Neuron (in vitro differentiated cells): ENCODE data around the gene DYRK1A.

Experiments
- H2AFZ ChIP-seq: one replicate; pipeline ENCODE4 v1.6.1; 2013; ENCODE audit warnings: low read depth, mild to moderate bottlenecking, inconsistent platforms, low read length, moderate library complexity
- H3K27me3 ChIP-seq: one replicate; pipeline ENCODE4 v1.6.1; 2013; ENCODE audit warnings: low read length; ENCODE audit not compliant: insufficient read depth
- H3K36me3 ChIP-seq: one replicate; pipeline ENCODE4 v1.6.1; 2013; ENCODE audit warnings: low read length; ENCODE audit not compliant: insufficient read depth
- H3K4me1 ChIP-seq: one replicate; pipeline ENCODE4 v1.6.1; 2013; ENCODE audit warnings: low read length; ENCODE audit not compliant: insufficient read depth
- H3K4me3 ChIP-seq: 2 replicates; pipeline ENCODE4 v1.5.1; 2013; ENCODE audit warnings: mild to moderate bottlenecking, low read length, moderate library complexity
- H3K9me3 ChIP-seq: one replicate; pipeline ENCODE4 v1.6.1; 2013; ENCODE audit warnings: low read length

DYRK1A gene

GRCh38 chr21:37435120-37435519 lies 68.5 kb downstream of the DYRK1A start:
- H3K4me1 ChIP-seq, result peaks cover 23% of the 10 kb centered on the region
- H3K9me3 ChIP-seq, result peaks cover 10% of the 10 kb centered on the region
- H2AFZ ChIP-seq, result no peak overlapping the region
- H3K27me3 ChIP-seq, result no peaks in the 10 kb centered on the region
- H3K4me3 ChIP-seq, result no peak overlapping the region
- peaks cover 9% of the 10 kb centered on the region for H3K36me3 ChIP-seq

DNA sequence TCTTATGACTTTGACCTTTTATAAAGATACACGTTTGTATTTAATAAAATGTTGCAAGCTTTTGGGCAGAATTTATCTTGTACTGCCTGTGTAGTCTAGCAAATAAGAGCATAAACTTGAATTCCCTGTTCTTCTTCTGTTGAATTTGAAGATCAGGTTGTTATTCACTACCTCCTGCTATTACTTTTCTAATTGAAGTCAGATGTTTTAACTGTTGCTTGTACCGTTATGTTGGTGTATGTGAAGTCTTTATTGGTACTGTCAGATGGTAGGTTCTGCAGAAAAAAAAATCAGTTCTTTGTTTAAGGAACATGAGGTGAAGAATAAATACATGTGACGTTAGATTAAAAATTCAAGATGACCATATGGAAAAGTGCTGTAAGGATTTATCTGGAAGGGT lies 69.1 kb downstream of the DYRK1A start:
- Histone ChIP-seq H2AFZ (no peak overlapping the region), H3K4me3 (no peak overlapping the region), H3K27me3 (no peaks in the 10 kb centered on the region), H3K4me1 (peaks cover 23% of the 10 kb centered on the region), H3K36me3 (peaks cover 3% of the 10 kb centered on the region), H3K9me3 (peaks cover 7% of the 10 kb centered on the region)

GRCh38 chr21:37436174-37436573 lies 69.6 kb downstream of the DYRK1A start:
- peaks cover 23% of the 10 kb centered on the region for H3K4me1 ChIP-seq
- no peak overlapping the region for H3K4me3 ChIP-seq
- peaks cover 7% of the 10 kb centered on the region for H3K9me3 ChIP-seq
- H3K27me3 ChIP-seq, result no peaks in the 10 kb centered on the region
- no peak overlapping the region for H2AFZ ChIP-seq
- peaks cover 2% of the 10 kb centered on the region for H3K36me3 ChIP-seq

DNA sequence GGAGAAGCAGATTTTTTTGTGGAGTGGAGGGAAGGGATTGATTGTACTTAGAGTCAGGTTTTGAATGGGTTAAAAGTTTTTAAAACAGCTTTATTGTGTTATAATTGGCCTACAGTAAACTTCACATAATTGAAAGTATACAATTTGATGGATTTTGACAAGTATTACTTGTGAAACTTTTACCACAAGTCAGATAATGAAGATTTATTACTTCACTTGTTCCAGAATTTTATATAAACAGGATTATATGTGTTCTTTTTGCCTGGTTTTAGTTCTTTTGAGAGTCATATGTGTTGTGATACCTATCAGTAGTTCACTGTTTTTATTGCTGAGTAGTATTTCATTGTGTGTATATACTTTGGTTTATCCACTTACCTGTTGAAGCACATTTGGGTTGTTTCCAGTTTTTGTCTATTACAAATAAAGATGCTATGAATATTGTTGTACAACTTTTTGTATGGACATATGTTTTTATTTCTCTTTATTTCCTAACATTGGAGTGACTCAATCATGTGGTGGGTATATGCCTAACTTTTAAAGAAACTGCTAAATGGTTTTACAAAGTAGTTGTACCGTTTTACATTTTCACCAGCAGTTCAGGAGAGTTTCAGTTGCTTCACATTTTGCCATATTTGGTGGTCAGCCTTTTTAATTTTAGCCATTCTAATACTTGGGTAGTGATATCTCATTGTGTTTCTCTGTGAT lies 71.0 kb downstream of the DYRK1A start:
- Histone ChIP-seq H3K4me1 (peaks cover 23% of the 10 kb centered on the region), H3K9me3 (peaks cover 7% of the 10 kb centered on the region), H2AFZ (no peak overlapping the region), H3K4me3 (no peak overlapping the region), H3K27me3 (no peaks in the 10 kb centered on the region), H3K36me3 (peaks cover 3% of the 10 kb centered on the region)

DNA sequence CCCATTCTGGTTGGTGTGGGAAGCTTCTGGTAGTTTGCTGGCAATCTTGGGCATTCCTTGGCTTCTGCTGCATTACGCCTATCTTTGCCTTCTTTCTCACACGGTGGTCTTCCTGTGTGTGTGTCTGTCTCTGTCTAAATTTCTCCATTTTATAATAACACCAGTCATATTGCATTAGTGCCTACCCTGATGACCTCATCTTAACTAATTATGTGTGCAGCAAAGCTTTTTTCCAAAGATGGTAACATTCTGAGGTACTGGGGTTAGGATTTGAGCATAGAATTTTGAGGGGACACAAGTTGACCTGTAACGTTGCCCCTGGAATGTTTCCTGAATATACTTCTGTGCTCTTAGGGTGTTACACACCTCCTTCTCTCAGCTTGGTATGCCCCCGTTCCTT lies 77.1 kb downstream of the DYRK1A start:
- H3K4me3 ChIP-seq, result no peak overlapping the region
- H3K36me3 ChIP-seq, result peaks cover 4% of the 10 kb centered on the region
- H2AFZ ChIP-seq, result no peak overlapping the region
- peaks cover 7% of the 10 kb centered on the region for H3K9me3 ChIP-seq
- no peaks in the 10 kb centered on the region for H3K27me3 ChIP-seq
- H3K4me1 ChIP-seq, result peaks cover 21% of the 10 kb centered on the region

GRCh38 chr21:37445228-37445627 lies 78.7 kb downstream of the DYRK1A start:
- H2AFZ ChIP-seq, result no peak overlapping the region
- H3K36me3 ChIP-seq, result peaks cover 12% of the 10 kb centered on the region
- H3K4me1 ChIP-seq, result peaks cover 21% of the 10 kb centered on the region
- H3K27me3 ChIP-seq, result no peaks in the 10 kb centered on the region
- H3K9me3 ChIP-seq, result no peaks in the 10 kb centered on the region
- H3K4me3 ChIP-seq, result no peak overlapping the region

DNA sequence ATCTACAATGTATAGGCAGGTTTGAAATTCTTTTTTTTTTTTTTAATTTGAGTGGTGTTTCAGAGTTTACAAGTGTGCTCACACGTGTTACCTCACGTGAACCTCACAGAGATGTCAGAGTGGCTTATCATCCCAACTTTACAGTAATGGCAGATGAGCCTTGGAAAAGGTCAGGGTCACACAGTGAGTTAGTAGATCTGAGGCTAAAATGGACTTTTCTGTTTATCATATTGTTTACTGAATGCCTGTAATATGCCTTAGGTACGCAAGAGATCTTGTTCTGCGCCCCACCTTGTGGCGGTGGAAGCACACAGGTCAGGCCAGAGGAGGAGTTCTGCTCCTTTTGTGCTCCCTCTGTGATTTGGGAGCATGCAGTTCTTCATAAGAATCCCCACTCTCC lies 80.0 kb downstream of the DYRK1A start:
- Histone ChIP-seq H3K36me3 (peaks cover 12% of the 10 kb centered on the region), H3K4me1 (peaks cover 21% of the 10 kb centered on the region), H3K4me3 (no peak overlapping the region), H3K9me3 (no peaks in the 10 kb centered on the region), H3K27me3 (no peaks in the 10 kb centered on the region), H2AFZ (no peak overlapping the region)

DNA sequence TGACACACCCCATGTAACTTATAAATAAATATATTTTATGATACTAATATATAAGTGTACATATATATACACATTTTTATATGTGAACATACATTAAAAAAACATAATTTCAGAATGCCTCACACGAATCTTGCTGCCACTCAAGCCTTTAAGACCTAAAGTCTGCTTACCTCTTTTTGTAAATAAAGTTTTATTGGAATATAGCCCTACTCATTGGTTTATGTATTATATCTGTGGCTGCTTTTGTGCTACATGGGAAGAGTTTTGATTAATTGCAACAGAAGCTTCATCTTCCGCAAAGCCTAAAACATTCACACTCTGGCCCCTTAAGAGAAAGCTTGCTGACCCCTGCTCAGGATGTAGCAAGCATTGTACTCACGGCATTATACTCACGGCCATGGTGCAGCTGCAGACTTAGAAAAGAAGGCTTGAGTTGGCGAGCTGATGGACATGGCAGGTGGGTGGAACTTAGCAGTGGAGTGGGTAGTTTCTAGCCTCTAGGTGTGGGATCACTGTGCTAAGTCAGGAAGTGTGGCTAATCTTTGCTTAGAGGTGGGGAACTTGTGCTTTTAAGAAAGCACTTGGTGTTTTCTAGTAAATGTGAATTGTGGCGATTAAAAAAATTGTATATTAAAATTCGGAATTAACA lies 80.8 kb downstream of the DYRK1A start:
- peaks cover 14% of the 10 kb centered on the region for H3K36me3 ChIP-seq
- no peaks in the 10 kb centered on the region for H3K9me3 ChIP-seq
- H2AFZ ChIP-seq, result no peak overlapping the region
- no peak overlapping the region for H3K4me3 ChIP-seq
- no peaks in the 10 kb centered on the region for H3K27me3 ChIP-seq
- H3K4me1 ChIP-seq, result peaks cover 26% of the 10 kb centered on the region

- H3K27me3 ChIP-seq, result no peaks in the 10 kb centered on the region
- no peak overlapping the region for H2AFZ ChIP-seq
- H3K4me3 ChIP-seq, result no peak overlapping the region
- H3K9me3 ChIP-seq, result no peaks in the 10 kb centered on the region
- peaks cover 12% of the 10 kb centered on the region for H3K36me3 ChIP-seq
- H3K4me1 ChIP-seq, result peaks cover 27% of the 10 kb centered on the region
These were observed 82.8 kb downstream of the DYRK1A start for GRCh38 chr21:37449302-37449937.

DNA sequence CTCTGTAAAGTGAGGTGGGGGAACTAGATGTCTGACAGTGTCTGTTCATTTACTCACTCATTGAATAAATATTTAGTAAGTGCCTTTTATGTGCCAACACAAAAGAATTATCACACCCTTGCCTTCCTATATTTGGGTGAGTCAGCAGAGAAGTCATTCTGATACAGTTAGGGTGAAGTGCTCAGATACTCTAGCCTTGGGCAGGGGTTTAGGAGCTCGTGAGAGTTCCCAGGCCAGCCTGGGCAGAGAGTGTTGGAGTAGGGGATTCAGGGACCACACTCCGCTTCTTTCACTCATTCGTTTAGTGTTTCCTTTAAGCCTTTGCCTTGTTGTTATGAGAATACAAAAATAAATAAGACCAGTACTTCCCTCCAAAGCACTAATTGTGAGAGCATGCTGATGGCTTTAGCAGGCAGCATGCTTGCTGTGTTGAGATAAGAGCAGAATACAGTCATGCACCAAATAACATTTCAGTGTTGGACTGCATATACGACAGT lies 83.9 kb downstream of the DYRK1A start:
- H3K9me3 ChIP-seq, result no peaks in the 10 kb centered on the region
- peaks cover 12% of the 10 kb centered on the region for H3K36me3 ChIP-seq
- no peaks in the 10 kb centered on the region for H3K27me3 ChIP-seq
- H3K4me3 ChIP-seq, result no peak overlapping the region
- H3K4me1 ChIP-seq, result peaks cover 27% of the 10 kb centered on the region
- H2AFZ ChIP-seq, result no peak overlapping the region

DNA sequence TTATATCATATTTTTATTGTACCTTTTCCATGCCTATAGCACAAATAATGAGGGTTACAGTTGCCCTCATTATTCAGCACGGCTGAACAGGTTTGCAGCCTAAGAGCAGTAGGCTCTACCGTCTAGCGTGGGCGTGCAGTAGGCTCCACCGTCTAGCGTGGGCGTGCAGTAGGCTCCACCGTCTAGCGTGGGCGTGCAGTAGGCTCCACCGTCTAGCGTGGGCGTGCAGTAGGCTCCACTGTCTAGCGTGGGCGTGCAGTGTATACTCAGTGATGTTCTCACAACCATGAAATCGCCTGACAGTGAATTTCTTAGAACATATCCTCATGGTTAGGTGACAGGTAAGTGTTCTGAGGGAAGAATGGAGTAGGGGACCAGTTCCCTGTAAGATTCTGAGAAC lies 84.9 kb downstream of the DYRK1A start:
- H3K27me3 ChIP-seq, result no peaks in the 10 kb centered on the region
- peaks cover 18% of the 10 kb centered on the region for H3K36me3 ChIP-seq
- H3K4me3 ChIP-seq, result no peak overlapping the region
- no peaks in the 10 kb centered on the region for H3K9me3 ChIP-seq
- H2AFZ ChIP-seq, result no peak overlapping the region
- H3K4me1 ChIP-seq, result peaks cover 22% of the 10 kb centered on the region

GRCh38 chr21:37452227-37452626 lies 85.7 kb downstream of the DYRK1A start:
- H3K36me3 ChIP-seq, result peaks cover 19% of the 10 kb centered on the region
- no peak overlapping the region for H3K4me3 ChIP-seq
- peaks cover 14% of the 10 kb centered on the region for H3K4me1 ChIP-seq
- H2AFZ ChIP-seq, result no peak overlapping the region
- H3K27me3 ChIP-seq, result no peaks in the 10 kb centered on the region
- no peaks in the 10 kb centered on the region for H3K9me3 ChIP-seq

DNA sequence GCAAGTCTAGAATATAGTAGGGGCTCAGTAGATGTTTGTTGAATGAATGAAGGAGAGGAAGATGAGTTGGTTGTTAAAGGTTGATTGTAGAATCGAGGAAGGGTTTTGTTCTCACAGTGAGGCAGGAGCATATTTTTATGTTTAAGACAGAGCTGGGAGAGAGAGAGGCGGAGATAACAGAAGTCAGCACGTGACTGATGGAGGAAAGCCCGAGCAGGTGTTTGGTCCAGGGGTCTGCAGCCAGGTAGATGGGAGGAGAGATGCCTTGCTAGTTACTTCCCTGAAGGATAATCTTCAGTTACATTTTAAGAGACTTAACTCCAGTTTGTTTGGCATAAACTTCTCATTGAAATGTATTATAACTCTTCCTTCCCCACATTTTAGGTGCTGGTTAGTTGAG lies 86.8 kb downstream of the DYRK1A start:
- Histone ChIP-seq H3K4me3 (no peak overlapping the region), H3K9me3 (no peaks in the 10 kb centered on the region), H2AFZ (no peak overlapping the region), H3K4me1 (peaks cover 10% of the 10 kb centered on the region), H3K36me3 (peaks cover 19% of the 10 kb centered on the region), H3K27me3 (no peaks in the 10 kb centered on the region)
